ENCODE results near the gene PLEKHA6.

GRCh38 chr1:204408602-204409001 lies 48.9 kb upstream of the PLEKHA6 start:
- TF ChIP-seq CTCF (IDR thresholded peaks at IDR 0.05; ENCODE audit: low read length): no peak
- no peak for TF ChIP-seq EZH2 (optimal IDR thresholded peaks at IDR 0.05; ENCODE audit: low read depth, low read length)

Measured in MM.1S (cell line).